Transverse colon (tissue), 4 donors: ENCODE measurements around the gene EPS8L3. TPM values are rescaled to one million over a fixed set of nuclear protein-coding genes. Genes with fewer than 3 reads are reported as not detected.

Source experiments
- DNase-seq: peaks from one replicate; pipeline ENCODE4 v3.0.0-alpha.2; 2019
- H3K27ac ChIP-seq, 4 donors: fragments of 200-600 bp; sonication (generic); 2 replicates each; pipeline ENCODE4 v1.5.1; 2016 to 2018; ENCODE audit warnings: inconsistent platforms in 4 of 4
- H3K27me3 ChIP-seq: fragments of 200-600 bp; sonication (generic); 2 replicates; pipeline ENCODE4 v1.5.1; 2017; ENCODE audit warnings: inconsistent platforms
- H3K36me3 ChIP-seq, 4 donors: fragments of 200-600 bp; sonication (generic); 2 replicates each; pipeline ENCODE4 v1.5.1; 2017 to 2019; ENCODE audit warnings: inconsistent platforms in 4 of 4
- H3K4me1 ChIP-seq, 4 donors: fragments of 200-600 bp; sonication (generic); 2 replicates each; pipeline ENCODE4 v1.5.1; 2017 to 2020; ENCODE audit warnings: inconsistent platforms in 4 of 4
- H3K4me3 ChIP-seq, 4 donors: fragments of 200-600 bp; sonication (generic); 1 replicate in 1 of 4; 2 replicates in 3 of 4; pipeline versions ENCODE4 v1.5.1 to v1.6.1; 2017 to 2019; ENCODE audit warnings: inconsistent platforms in 4 of 4
- H3K9me3 ChIP-seq, 2 donors: fragments of 200-600 bp; sonication (generic); 2 replicates each; pipeline ENCODE4 v1.5.1; 2017 to 2019; ENCODE audit warnings: inconsistent platforms in 2 of 2
- CTCF ChIP-seq, 5 experiments: fragments of 200-600 bp in 3 of 5; fragments of 450-650 bp in 2 of 5; sonication (generic) in 3 of 5; IDR thresholded peaks; 1 replicate in 2 of 5; 2 replicates in 3 of 5; pipeline ENCODE4 v1.5.1; 2016 to 2017; ENCODE audit warnings: antibody characterized with exemption in 5 of 5, inconsistent platforms in 3 of 5, mild to moderate bottlenecking in 2 of 5, moderate library complexity in 1 of 5
- EP300 ChIP-seq: sonication (generic); formaldehyde crosslinking; IDR thresholded peaks from one replicate; pipeline ENCODE4 v1.6.1; 2017; ENCODE audit warnings: antibody characterized with exemption, low read depth
- POLR2A ChIP-seq: fragments of 450-650 bp; IDR thresholded peaks from one replicate; pipeline ENCODE4 v1.6.1; 2016; ENCODE audit warnings: antibody characterized with exemption, mild to moderate bottlenecking, moderate library complexity
- POLR2AphosphoS5 ChIP-seq, 3 donors: sonication (generic); formaldehyde crosslinking; IDR thresholded peaks; one replicate each; pipeline ENCODE4 v1.6.1; 2016; ENCODE audit warnings: antibody characterized with exemption in 3 of 3
- WGBS, 2 donors: methylation state at CpG; one replicate each; pipeline ENCODE4 v1.1.5; 2018; ENCODE audit warnings: low coverage in 1 of 2; 5-methylcytosine and 5-hydroxymethylcytosine counted together
- in situ Hi-C, 4 donors: fragments of 200-750 bp; cut with MboI; loops; one replicate each; pipeline versions ENCODE4 v1.15.0 to v1.15.1; 2017; ENCODE audit warnings: low sequenced_read_pairs in 3 of 4, low pct_ligation_motif_present in 1 of 4, low pct_unique_long_range_greater_than_20kb in 1 of 4
- intact Hi-C: fragments of 100-400 bp; cut with DNase I; formaldehyde crosslinking; loops from one replicate; pipeline ENCODE4 v1.15.1; 2023; ENCODE audit warnings: low total_unique reads
- total RNA-seq, 4 donors: library from RNA; depleted of rRNA; stranded (reverse); fragments of >200 nt; gene quantifications; one replicate each; pipeline ENCODE4 v1.1.0, GENCODE V29; 2016

EPS8L3 gene, protein sequence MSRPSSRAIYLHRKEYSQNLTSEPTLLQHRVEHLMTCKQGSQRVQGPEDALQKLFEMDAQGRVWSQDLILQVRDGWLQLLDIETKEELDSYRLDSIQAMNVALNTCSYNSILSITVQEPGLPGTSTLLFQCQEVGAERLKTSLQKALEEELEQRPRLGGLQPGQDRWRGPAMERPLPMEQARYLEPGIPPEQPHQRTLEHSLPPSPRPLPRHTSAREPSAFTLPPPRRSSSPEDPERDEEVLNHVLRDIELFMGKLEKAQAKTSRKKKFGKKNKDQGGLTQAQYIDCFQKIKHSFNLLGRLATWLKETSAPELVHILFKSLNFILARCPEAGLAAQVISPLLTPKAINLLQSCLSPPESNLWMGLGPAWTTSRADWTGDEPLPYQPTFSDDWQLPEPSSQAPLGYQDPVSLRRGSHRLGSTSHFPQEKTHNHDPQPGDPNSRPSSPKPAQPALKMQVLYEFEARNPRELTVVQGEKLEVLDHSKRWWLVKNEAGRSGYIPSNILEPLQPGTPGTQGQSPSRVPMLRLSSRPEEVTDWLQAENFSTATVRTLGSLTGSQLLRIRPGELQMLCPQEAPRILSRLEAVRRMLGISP
- 100 to 1,000 TPM; 228 to 468 (median 363) TPM for total RNA-seq

DNA sequence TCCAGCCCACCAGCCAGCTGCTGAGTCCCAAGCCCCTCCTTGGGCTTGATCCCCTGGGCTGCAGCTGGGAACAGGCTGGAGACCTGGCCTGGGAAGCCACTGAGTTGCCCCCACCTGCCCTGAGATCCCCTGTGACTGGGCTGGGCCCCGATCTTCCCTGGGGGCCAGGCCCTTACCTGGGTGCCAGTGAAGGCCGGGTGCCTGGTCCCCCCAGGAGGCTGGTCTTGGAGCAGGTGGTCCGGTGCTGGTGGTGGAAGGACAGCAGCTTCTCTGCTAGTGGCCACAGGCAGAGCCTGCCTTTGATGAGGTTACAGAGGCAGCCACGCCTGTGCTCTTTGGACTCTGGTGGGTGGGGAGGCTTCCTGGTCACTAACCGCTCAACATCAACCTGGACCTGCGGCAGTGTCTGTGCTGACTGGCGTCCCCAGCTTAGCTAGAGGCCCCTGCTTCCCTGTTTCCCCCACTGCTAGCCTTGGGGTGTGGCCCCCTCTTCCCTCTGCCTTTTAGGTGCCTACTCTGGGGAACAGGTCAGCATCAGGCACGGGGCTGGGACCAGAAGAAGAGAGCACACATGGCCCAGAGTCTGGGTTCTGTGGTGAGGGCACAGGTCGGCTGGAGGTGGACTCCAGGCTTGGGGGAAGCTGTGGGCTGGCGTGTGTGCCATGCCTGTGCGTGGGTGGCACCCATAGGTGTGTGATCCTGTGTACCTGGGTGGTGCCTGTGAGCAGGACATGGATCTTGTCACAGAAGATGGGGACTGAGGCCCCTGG lies at the start of gene EPS8L3:
Gene EPS8L3, minus strand, starts transcription at position 278 of the 770 bp plus-strand sequence. CDS start 2,174 bp downstream, outside the sequence.
- H3K27me3 ChIP-seq = no peaks in the 10 kb centered on the region
- peak within 1 kb of the TSS; percentile 4 to 62 (median 50) for H3K4me3 ChIP-seq
- no peaks in the 10 kb centered on the region for H3K9me3 ChIP-seq
- WGBS, 2 donors = 51% methylated on average over 11 of the region's 11 CpGs; no CpG with 5 or more reads in 1 of the 2 donors
- H3K36me3 ChIP-seq = no peaks in the 10 kb centered on the region
- DNase-seq = peak; percentile 94
- TF ChIP-seq POLR2AphosphoS5 (IDR thresholded peaks at IDR 0.05) (peak; percentile 78 to 98 (median 95)), CTCF (IDR thresholded peaks at IDR 0.05) (no peak), EP300 (peak; percentile 70), POLR2A (peak; percentile 99)
- H3K4me1 ChIP-seq = peaks cover 22 to 52% (median 46%) of the 10 kb centered on the region in 4 donors
- H3K27ac ChIP-seq = peak within 1 kb of the TSS; percentile 81 to 96 (median 90)
- in situ Hi-C loops (loop anchor here in 1 of 4 donors (5.0 kb wide), 1 partner anchor 112 kb away; no protein-coding TSS in a partner anchor), intact Hi-C loops (no loop called here)

- WGBS, 2 donors = 71 to 86% methylated on average over 1 of the region's 1 CpG
- Histone ChIP-seq H3K9me3 (no peaks in the 10 kb centered on the region), H3K36me3 (no peaks in the 10 kb centered on the region), H3K4me1 (peaks cover 0 to 5% (median 0%) of the 10 kb centered on the region in 4 donors), H3K27me3 (no peaks in the 10 kb centered on the region), H3K4me3 (no peak overlapping the region), H3K27ac (no peak overlapping the region)
- in situ Hi-C loops (no loop called here), intact Hi-C loops (no loop called here)
- TF ChIP-seq POLR2AphosphoS5 (IDR thresholded peaks at IDR 0.05) = no peak
- no peak for TF ChIP-seq CTCF (IDR thresholded peaks at IDR 0.05)
- TF ChIP-seq EP300 = no peak
- no peak for TF ChIP-seq POLR2A
- no peak for DNase-seq
Measured at GRCh38 chr1:109812691-109813393, 49.1 kb upstream of the EPS8L3 start.

DNA sequence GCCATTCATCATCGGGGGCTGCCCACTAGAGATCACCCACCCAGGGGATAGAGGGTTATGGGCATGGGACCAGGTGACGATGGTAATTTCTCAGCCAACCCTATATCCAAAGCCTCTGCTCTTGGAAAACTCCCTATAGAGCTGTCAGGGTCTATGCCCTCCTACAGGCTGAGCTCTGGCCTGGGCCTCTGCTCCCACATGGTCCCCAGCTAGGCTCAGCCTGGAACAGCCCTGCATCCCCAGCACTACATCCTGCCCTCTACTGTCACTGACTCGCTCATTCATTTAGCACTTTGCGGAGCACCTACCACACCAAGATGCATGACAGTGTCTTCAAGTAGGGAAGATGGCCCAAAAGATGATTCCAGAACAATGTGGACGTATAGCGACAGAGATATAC lies 45.0 kb upstream of the EPS8L3 start:
- intact Hi-C loops (loop anchor here (10.0 kb wide), 1 partner anchor 46 kb away; no protein-coding TSS in a partner anchor), in situ Hi-C loops (no loop called here)
- Histone ChIP-seq H3K27me3 (no peaks in the 10 kb centered on the region), H3K4me1 (peaks cover 3 to 10% (median 4%) of the 10 kb centered on the region in 4 donors), H3K36me3 (no peaks in the 10 kb centered on the region), H3K4me3 (no peak overlapping the region), H3K9me3 (no peaks in the 10 kb centered on the region), H3K27ac (no peak overlapping the region)
- no peak for TF ChIP-seq POLR2A
- no peak for TF ChIP-seq POLR2AphosphoS5 (IDR thresholded peaks at IDR 0.05)
- TF ChIP-seq EP300 = no peak
- TF ChIP-seq CTCF (IDR thresholded peaks at IDR 0.05) = no peak
- no peak for DNase-seq
- 96% methylated on average over 6 of the region's 6 CpGs; no CpG with 5 or more reads in 1 of the 2 donors for WGBS, 2 donors
